ENCODE data around the gene POLN.

The POLN gene

GRCh38 chr4:2054217-2054616 lies 187.7 kb downstream of the POLN start:
- TF ChIP-seq CTCF (IDR thresholded peaks at IDR 0.05; ENCODE audit: borderline replicate concordance, control extremely low read depth, extremely low read depth, insufficient read depth, missing control alignments), result no peak
- in situ Hi-C loops (cut with MboI; ENCODE audit: low sequenced_read_pairs, unreplicated experiment), result no loop called here
- DNase-seq (ENCODE audit: low spot score), result no peak

GRCh38 chr4:2051086-2051485 lies 190.8 kb downstream of the POLN start:
- no peak for TF ChIP-seq CTCF (IDR thresholded peaks at IDR 0.05; ENCODE audit: borderline replicate concordance, control extremely low read depth, extremely low read depth, insufficient read depth, missing control alignments)
- no peak for DNase-seq (ENCODE audit: low spot score)
- in situ Hi-C loops (cut with MboI; ENCODE audit: low sequenced_read_pairs, unreplicated experiment), result no loop called here

DNA sequence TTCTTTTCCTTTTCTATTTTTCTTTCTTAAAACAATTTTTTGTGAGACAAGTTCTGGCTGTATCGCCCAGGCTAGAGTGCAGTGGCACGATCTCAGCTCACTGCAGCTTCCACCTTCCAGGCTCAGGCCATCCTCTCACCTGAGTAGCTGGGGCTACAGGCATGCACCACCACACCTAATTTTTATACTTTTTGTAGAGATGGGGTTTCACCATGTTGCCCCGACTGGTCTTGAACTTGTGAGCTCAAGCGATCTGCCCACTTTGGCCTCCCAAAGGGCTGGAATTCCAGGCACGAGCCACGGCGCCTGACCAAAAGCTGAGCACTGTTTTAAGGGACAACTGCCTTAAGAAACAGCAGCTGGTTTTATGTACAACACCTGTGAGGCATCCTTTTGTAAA lies 192.1 kb downstream of the POLN start:
- in situ Hi-C loops (cut with MboI; ENCODE audit: low sequenced_read_pairs, unreplicated experiment), result no loop called here
- TF ChIP-seq CTCF (IDR thresholded peaks at IDR 0.05; ENCODE audit: borderline replicate concordance, control extremely low read depth, extremely low read depth, insufficient read depth, missing control alignments), result no peak
- no peak for DNase-seq (ENCODE audit: low spot score)

GRCh38 chr4:2049381-2049780 lies 192.5 kb downstream of the POLN start:
- no peak for TF ChIP-seq CTCF (IDR thresholded peaks at IDR 0.05; ENCODE audit: borderline replicate concordance, control extremely low read depth, extremely low read depth, insufficient read depth, missing control alignments)
- in situ Hi-C loops (cut with MboI; ENCODE audit: low sequenced_read_pairs, unreplicated experiment), result no loop called here
- no peak for DNase-seq (ENCODE audit: low spot score)

- DNase-seq (ENCODE audit: low spot score), result no peak
- in situ Hi-C loops (cut with MboI; ENCODE audit: low sequenced_read_pairs, unreplicated experiment), result no loop called here
- no peak for TF ChIP-seq CTCF (IDR thresholded peaks at IDR 0.05; ENCODE audit: borderline replicate concordance, control extremely low read depth, extremely low read depth, insufficient read depth, missing control alignments)
Observed at GRCh38 chr4:2048831-2049230, 193.1 kb downstream of the POLN start.

DNA sequence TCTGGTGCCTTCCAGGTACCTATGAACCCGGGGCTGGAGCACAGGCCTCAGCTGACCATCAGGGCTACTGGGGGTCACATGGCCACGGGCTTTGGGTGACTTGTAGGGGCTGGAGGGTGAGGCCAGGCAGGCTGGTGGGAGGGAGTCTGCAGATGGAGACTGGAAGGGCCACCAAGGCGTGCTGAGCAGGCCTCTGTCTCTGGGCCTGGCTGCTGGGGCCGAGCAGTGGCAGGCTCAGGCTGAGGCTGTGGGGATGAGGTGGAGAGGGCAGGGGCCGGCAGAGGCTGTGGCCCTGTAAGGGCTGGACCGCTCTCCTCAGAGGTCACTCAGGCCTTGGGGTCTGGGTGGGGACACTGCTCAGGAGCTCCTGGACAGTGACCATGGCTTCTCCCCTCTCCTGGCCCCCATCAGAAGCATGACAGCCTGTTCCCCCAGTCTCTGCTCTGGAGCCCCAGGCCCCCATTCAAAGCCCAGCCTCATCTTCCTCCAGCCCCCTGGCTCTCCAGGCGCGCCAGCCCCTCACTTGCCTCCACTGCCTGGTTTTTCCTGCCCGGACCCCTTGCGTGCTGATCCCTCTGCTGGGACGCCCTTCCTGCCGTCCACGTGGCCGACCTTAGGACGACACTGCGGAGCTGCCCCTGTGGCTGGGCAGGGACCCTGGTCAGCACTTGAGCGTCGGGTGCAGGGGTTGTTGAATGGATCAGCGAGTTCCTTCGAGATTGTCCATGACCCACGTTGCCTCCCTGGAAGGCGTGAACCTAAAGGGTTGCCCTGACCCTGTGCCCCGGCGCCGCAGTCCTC lies 193.9 kb downstream of the POLN start:
- no peak for DNase-seq (ENCODE audit: low spot score)
- no peak for TF ChIP-seq CTCF (IDR thresholded peaks at IDR 0.05; ENCODE audit: borderline replicate concordance, control extremely low read depth, extremely low read depth, insufficient read depth, missing control alignments)
- in situ Hi-C loops (cut with MboI; ENCODE audit: low sequenced_read_pairs, unreplicated experiment), result no loop called here

Measured in GM13976 (cell line).